ENCODE measurements around the gene NFIX. TPM values are rescaled to one million over a fixed set of nuclear protein-coding genes. Genes with fewer than 3 reads are reported as not detected.

Gene NFIX
- total and polyA plus RNA-seq, 9 of the 15 experiments (the other 6 are each of a cell fraction or from before 2014, with no cell fraction given): 0.28 to 26.8 (median 5.4) TPM

GRCh38 chr19:13101590-13102415, 106.5 kb downstream of the NFIX start (continued):
- TF ChIP-seq KDM1A (IDR thresholded peaks at IDR 0.05) (0 out of 4 replicates have a peak, but pooled peaks of 1 of the 2 experiments have one; percentile 22), CBFB (CRISPR knock-in tag; IDR thresholded peaks at IDR 0.05) (peak; percentile 35; the same call in 1 of the 2 replicates), KHSRP (IDR thresholded peaks at IDR 0.05) (no peak), SMAD4 (CRISPR knock-in tag; conservative IDR thresholded peaks at IDR 0.05) (no peak), ZBTB7A (IDR thresholded peaks at IDR 0.05; ENCODE audit: borderline replicate concordance, control insufficient read depth, low read depth, low read length) (peak; percentile 63; the same call in 1 of the 2 replicates), ZZZ3 (IDR thresholded peaks at IDR 0.05) (no peak), BCL6 (CRISPR knock-in tag; IDR thresholded peaks at IDR 0.05) (no peak), YY1 (IDR thresholded peaks at IDR 0.05; ENCODE audit: borderline replicate concordance in 1 of 3, control insufficient read depth in 1 of 3, extremely low read depth in 1 of 3, insufficient read depth in 3 of 3, insufficient read length in 1 of 3, insufficient replicate concordance in 2 of 3, low read depth in 1 of 3, low read length in 2 of 3) (peak in 2 of 3 experiments; percentile 3 to 10), ATF7 (IDR thresholded peaks at IDR 0.05) (no peak), PKNOX1 (IDR thresholded peaks at IDR 0.05) (0 out of 2 replicates have a peak, but pooled peaks have one; percentile 8), BCOR (IDR thresholded peaks at IDR 0.05) (0 out of 2 replicates have a peak, but pooled peaks have one; percentile 1), ILK (tag; IDR thresholded peaks at IDR 0.05; ENCODE audit: borderline replicate concordance, low read depth) (no peak), SIN3A (IDR thresholded peaks at IDR 0.05; ENCODE audit: borderline replicate concordance in 2 of 2, control insufficient read depth in 1 of 2, low read depth in 2 of 2, low read length in 2 of 2) (0 out of 4 replicates have a peak, but pooled peaks of 1 of the 2 experiments have one; percentile 30)
- TF ChIP-seq, protein P1, sequence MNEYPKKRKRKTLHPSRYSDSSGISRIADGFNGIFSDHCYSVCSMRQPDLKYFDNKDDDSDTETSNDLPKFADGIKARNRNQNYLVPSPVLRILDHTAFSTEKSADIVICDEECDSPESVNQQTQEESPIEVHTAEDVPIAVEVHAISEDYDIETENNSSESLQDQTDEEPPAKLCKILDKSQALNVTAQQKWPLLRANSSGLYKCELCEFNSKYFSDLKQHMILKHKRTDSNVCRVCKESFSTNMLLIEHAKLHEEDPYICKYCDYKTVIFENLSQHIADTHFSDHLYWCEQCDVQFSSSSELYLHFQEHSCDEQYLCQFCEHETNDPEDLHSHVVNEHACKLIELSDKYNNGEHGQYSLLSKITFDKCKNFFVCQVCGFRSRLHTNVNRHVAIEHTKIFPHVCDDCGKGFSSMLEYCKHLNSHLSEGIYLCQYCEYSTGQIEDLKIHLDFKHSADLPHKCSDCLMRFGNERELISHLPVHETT (CRISPR knock-in tag; conservative IDR thresholded peaks at IDR 0.05 in 1 of 2, IDR thresholded peaks at IDR 0.05 in 1 of 2): no peak
